Measurements from ENCODE around the gene SOX3.

Gene SOX3

DNA sequence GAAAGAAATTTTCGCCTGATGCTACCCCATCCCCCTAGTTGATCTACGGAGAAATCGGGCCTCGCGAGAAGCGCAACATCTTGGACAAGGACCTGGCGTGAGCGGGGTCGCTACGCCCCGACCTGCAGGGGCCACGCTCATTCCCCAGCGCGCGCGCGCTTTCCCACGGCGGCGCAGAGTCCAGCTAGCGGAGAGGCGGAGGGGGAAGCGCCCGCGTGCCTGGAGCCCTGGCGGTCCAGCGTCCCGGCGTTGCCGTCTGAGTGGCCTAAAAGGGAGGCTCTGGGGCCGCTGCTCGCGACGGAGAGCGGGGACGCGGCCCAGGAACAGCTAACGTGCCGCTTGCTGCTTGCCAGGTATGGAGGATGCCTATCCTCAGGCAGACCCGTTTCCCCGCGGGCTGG, 6.0 kb upstream of the SOX3 start:
- TF ChIP-seq, protein P1, sequence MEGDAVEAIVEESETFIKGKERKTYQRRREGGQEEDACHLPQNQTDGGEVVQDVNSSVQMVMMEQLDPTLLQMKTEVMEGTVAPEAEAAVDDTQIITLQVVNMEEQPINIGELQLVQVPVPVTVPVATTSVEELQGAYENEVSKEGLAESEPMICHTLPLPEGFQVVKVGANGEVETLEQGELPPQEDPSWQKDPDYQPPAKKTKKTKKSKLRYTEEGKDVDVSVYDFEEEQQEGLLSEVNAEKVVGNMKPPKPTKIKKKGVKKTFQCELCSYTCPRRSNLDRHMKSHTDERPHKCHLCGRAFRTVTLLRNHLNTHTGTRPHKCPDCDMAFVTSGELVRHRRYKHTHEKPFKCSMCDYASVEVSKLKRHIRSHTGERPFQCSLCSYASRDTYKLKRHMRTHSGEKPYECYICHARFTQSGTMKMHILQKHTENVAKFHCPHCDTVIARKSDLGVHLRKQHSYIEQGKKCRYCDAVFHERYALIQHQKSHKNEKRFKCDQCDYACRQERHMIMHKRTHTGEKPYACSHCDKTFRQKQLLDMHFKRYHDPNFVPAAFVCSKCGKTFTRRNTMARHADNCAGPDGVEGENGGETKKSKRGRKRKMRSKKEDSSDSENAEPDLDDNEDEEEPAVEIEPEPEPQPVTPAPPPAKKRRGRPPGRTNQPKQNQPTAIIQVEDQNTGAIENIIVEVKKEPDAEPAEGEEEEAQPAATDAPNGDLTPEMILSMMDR (conservative IDR thresholded peaks at IDR 0.05; ENCODE audit: low read depth, low read length), result no peak
- H3K4me3 ChIP-seq (ENCODE audit: low read depth, low read length), result no peak overlapping the region
- no peak for DNase-seq (ENCODE audit: low read depth)

DNA sequence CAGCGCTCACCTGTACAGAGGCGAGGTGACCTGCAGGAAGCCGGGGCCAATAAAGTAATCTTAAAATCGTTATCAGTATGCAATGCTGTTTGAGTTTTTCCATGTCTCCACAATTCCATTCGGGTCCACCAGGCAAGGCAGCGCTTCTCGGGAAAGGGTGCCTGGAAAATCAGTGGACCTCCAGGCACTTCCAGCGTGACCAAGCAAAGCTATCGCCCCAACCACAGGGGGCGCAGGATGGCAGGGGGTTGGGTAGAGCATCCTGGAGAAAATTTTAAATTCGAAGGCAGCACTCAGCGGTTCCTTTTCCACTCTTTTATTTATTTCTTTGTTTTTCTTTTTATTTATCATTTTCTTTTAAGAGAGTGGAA, 5.4 kb upstream of the SOX3 start:
- DNase-seq (ENCODE audit: low read depth), result no peak
- no peak overlapping the region for H3K4me3 ChIP-seq (ENCODE audit: low read depth, low read length)
- TF ChIP-seq, protein P1 (conservative IDR thresholded peaks at IDR 0.05; ENCODE audit: low read depth, low read length), result no peak

DNA sequence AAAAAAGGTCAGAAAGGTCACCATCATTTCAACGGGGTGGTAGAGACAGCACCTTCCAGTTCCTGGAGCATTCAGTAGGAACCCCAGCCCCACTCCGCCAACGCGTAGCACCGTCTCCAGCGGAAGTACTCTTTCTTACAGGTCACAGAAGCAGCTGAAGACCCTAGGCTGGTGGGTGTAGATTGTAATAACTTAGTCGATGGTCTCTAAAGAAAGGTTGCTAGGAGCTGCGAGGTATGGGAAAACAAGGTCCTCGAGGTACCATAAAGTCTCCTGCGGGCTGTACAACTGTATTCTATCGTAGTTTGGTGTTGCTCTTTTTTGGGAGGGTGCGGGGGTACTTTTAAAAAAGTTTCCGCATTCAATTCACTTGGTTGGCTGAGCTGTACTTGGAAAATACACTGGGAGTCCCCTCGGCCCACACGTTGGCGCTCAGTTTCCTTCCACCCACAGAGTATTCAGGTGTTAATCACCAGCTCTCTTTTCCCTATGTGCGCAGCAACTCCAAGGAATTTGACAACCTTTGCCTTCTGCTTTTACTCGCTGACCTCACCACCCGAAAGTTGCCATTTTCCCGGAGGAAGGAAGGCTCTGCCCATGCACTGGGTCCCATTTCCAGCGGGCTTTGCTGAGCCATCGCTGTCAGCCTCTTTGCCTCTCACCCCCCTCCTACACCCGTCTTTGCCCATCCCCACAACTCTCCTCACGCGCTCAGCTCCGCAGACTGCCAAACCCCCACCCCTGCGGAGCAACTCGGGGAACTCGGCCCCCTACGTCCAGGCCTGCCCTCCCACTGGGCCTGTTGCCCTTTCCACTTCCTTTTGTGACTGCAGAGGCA, 4.8 kb upstream of the SOX3 start:
- TF ChIP-seq, protein P1 (conservative IDR thresholded peaks at IDR 0.05; ENCODE audit: low read depth, low read length), result no peak
- DNase-seq (ENCODE audit: low read depth), result no peak
- H3K4me3 ChIP-seq (ENCODE audit: low read depth, low read length), result no peak overlapping the region

DNA sequence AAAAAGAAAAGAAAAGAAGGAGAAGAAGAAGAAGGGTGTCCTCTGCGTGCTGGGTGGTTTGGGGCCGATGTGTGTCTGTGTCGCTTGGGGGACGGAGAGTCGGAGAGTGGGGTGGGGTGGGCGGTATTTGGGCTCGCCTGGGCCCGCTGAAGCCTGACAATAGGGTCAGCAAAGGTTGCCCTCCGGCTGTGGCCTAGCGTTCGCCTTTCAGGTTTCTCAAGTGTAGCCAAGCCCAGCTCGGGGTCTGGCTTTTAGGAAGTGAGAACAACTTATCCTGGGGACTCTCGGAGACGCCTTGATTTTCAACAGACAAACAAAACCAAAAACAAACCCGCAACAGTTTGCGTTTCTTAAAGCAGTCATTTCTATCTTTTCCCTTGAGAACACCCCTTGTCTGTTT, 4.1 kb upstream of the SOX3 start:
- no peak for DNase-seq (ENCODE audit: low read depth)
- H3K4me3 ChIP-seq (ENCODE audit: low read depth, low read length), result no peak overlapping the region
- TF ChIP-seq, protein P1 (conservative IDR thresholded peaks at IDR 0.05; ENCODE audit: low read depth, low read length), result no peak

DNA sequence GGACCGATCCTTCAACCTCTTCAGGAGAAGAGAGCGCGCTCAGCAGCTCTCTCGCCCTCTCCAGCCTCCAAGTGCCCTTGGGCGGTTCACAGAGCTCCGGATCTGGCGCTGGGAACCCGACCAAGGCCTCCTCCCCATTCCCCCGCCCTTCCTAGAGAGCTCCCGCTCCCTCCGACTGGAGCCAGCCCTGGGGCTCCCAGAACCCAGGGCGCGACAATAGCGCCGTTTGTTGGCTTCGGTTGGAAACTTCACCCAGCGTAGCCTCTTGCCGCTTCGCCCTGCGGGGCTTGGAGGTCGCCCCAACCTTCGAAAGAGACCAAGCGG, 3.1 kb upstream of the SOX3 start:
- DNase-seq (ENCODE audit: low read depth), result no peak
- TF ChIP-seq, protein P1 (conservative IDR thresholded peaks at IDR 0.05; ENCODE audit: low read depth, low read length), result no peak
- H3K4me3 ChIP-seq (ENCODE audit: low read depth, low read length), result no peak overlapping the region

DNA sequence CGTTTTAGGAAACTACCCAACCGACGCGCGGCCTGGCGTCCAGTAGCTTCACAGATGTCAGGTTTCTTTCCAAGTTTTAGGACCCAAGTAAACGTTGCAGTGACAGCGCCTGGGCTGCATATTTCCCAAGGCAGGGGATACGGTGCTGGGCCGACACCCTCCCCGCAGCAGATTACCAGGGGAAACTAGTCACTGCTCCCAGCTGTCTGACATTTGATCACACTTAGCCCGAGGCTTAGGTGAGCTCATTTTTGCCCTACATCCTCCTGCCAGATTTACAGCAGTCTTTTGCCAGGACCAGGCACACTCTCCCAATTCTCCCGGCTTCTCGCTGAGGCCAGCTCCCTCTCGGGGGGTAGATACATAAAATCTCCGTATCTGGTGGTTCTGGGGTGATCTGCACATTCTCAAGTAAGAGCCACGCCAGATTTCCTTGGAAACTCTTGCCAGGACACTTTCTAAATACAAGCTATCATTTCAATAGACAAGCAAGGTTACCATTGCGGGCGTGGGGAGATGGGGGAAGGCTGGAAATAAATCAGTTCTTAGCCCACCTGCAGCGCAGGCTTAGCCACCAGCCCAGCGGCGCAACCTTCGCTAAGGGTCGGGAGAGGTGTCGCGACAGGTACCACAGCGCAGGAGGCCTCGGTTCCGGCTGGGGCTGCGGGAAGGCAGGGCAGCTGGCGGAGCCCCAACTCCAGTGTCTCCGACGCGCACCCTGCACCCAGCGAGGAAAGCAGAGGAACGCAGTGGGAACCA, 2.5 kb upstream of the SOX3 start:
- H3K4me3 ChIP-seq (ENCODE audit: low read depth, low read length), result no peak overlapping the region
- TF ChIP-seq, protein P1 (conservative IDR thresholded peaks at IDR 0.05; ENCODE audit: low read depth, low read length), result no peak
- no peak for DNase-seq (ENCODE audit: low read depth)
